ENCODE measurements around the gene EPS15.
"Not testable (repeated sequence)": the region's sequence is repeated elsewhere in the genome, so short reads cannot be mapped to it uniquely, and the experiment has no call there.

The EPS15 gene

DNA sequence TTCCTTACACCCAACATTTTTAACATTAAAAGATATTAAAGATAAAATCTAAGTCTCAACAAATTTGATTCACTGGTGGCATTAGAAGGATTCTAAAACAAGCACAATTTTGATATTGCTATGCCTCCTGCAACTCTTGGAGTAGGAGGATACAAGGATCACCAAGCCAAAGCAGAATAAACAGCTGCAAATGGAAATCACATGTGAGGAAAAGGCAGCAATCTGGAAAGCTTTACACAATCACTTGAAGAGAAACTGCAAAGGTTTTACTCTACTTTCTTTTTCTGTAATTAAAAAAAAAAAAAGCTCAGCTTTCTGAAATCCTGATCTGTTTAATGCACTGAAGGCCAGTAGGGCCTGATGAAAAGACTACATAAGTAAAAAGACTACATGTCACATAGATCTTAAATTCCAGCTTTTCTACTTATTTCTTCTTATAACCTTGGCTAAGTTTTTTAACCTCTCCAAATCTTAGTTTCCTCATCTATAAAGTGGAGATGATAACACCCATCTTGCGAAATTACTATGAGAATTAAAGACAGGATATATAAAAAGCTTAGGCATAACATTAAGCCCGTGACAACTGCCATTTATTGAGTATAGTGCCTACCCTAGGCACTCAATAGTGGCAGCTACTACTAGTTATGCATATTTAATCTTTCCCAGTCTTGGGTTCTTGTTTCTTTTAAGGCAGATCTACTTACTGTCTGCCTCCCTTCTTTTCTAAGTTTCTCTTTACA, 73.5 kb downstream of the EPS15 start:
- H3K4me3 ChIP-seq (ENCODE audit: insufficient read depth, low read depth, low read length): no peak overlapping the region
- H3K4me1 ChIP-seq (ENCODE audit: control insufficient read depth, insufficient read depth, low read length): no peaks in the 10 kb centered on the region
- H3K36me3 ChIP-seq (ENCODE audit: control insufficient read depth, insufficient read depth, low read length): no peaks in the 10 kb centered on the region
- H3K9me3 ChIP-seq (ENCODE audit: control insufficient read depth, low read length): no peaks in the 10 kb centered on the region
- WGBS, 2 experiments: 86 to 94% methylated on average over 1 to 2 of the region's 2 CpGs
- H3K27ac ChIP-seq (ENCODE audit: insufficient read depth, low read depth, low read length, poor library complexity, severe bottlenecking): no peak overlapping the region
- no peaks in the 10 kb centered on the region for H3K27me3 ChIP-seq (ENCODE audit: control insufficient read depth, insufficient read depth, low read length, poor library complexity, severe bottlenecking)

DNA sequence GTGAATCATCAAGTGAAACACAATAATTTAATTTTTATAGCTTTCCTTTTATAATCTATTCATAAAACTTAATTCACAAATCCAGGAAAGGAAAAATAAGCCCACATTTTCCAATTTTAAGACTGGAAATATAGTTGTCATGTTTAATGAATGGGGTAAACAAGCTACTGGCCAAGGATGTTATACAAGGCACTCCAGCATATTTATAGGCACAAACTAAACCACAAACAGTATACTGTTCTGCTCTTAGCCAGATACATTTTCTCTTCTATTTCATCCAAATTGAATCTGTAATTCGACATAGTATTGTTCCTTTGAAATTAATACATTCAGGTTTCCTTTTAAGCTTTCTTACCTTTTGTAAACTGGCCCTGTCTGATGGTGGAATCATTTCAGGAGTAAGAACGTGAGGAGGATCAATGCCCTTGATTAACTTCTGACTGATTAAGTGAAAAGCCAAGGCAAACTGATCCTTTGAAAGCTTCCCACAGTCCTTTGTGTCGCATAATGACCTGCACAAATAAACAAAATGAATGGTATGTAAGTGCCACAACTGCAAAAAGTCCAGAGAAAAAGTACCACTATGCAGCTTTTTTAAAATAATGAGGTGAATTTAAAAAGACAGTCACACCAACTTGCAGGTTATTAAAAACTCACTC, 74.4 kb downstream of the EPS15 start:
- Histone ChIP-seq H3K27ac (ENCODE audit: insufficient read depth, low read depth, low read length, poor library complexity, severe bottlenecking) (no peak overlapping the region), H3K9me3 (ENCODE audit: control insufficient read depth, low read length) (no peaks in the 10 kb centered on the region), H3K27me3 (ENCODE audit: control insufficient read depth, insufficient read depth, low read length, poor library complexity, severe bottlenecking) (no peaks in the 10 kb centered on the region), H3K4me1 (ENCODE audit: control insufficient read depth, insufficient read depth, low read length) (no peaks in the 10 kb centered on the region), H3K4me3 (ENCODE audit: insufficient read depth, low read depth, low read length) (no peak overlapping the region), H3K36me3 (ENCODE audit: control insufficient read depth, insufficient read depth, low read length) (no peaks in the 10 kb centered on the region)
- WGBS, 2 experiments: 85 to 92% methylated on average over 3 of the region's 3 CpGs

DNA sequence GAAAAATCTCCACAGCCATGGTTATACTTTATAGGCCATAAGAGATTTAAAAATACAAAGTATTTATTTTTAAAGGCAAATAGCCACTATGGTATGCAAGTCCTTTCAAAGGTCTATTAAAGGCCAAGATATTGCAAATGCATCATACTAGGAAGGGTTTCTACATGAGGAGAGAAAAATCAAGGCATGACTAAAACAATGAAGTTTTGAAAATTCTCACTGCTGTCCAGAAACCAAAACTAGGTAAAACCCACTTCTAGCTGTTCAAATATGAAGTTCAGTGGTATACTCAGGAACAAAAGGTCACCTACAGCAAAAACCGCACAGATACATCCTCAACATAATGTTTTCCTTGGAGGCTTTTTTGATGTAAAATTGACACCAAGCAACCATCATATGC, 75.0 kb downstream of the EPS15 start:
- WGBS, 2 experiments: 100% methylated on average over 1 of the region's 1 CpG
- H3K4me3 ChIP-seq (ENCODE audit: insufficient read depth, low read depth, low read length): no peak overlapping the region
- H3K9me3 ChIP-seq (ENCODE audit: control insufficient read depth, low read length): no peaks in the 10 kb centered on the region

DNA sequence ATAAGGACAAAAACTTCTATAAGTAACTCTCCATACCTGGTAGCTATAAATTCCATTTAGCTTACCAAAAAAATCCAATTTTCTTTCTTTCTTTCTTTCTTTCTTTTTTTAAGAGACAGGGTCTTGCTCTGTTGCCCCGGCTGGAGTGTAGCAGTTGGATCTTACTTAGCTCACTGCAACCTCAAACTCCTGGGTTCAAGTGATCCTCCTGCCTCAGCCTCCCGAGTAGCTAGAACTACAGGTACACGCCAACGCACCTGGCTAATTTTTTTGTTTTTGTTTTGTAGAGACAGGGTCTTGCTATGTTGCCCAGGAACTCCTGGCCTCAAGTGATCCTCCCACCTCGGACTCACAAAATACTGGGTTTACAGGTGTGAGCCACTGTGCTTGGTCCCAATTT, 75.5 kb downstream of the EPS15 start:
- no peaks in the 10 kb centered on the region for H3K4me1 ChIP-seq (ENCODE audit: control insufficient read depth, insufficient read depth, low read length)
- H3K9me3 ChIP-seq (ENCODE audit: control insufficient read depth, low read length): no peaks in the 10 kb centered on the region
- H3K27me3 ChIP-seq (ENCODE audit: control insufficient read depth, insufficient read depth, low read length, poor library complexity, severe bottlenecking): no peaks in the 10 kb centered on the region
- WGBS, 2 experiments: 94 to 97% methylated on average over 5 of the region's 5 CpGs
- no peaks in the 10 kb centered on the region for H3K36me3 ChIP-seq (ENCODE audit: control insufficient read depth, insufficient read depth, low read length)
- no peak overlapping the region for H3K4me3 ChIP-seq (ENCODE audit: insufficient read depth, low read depth, low read length)
- H3K27ac ChIP-seq (ENCODE audit: insufficient read depth, low read depth, low read length, poor library complexity, severe bottlenecking): no peak overlapping the region

More for the DNA sequence above, 75.0 kb downstream of the EPS15 start:
- Histone ChIP-seq H3K36me3 (ENCODE audit: control insufficient read depth, insufficient read depth, low read length) (no peaks in the 10 kb centered on the region), H3K4me1 (ENCODE audit: control insufficient read depth, insufficient read depth, low read length) (no peaks in the 10 kb centered on the region), H3K27me3 (ENCODE audit: control insufficient read depth, insufficient read depth, low read length, poor library complexity, severe bottlenecking) (no peaks in the 10 kb centered on the region), H3K27ac (ENCODE audit: insufficient read depth, low read depth, low read length, poor library complexity, severe bottlenecking) (no peak overlapping the region)

DNA sequence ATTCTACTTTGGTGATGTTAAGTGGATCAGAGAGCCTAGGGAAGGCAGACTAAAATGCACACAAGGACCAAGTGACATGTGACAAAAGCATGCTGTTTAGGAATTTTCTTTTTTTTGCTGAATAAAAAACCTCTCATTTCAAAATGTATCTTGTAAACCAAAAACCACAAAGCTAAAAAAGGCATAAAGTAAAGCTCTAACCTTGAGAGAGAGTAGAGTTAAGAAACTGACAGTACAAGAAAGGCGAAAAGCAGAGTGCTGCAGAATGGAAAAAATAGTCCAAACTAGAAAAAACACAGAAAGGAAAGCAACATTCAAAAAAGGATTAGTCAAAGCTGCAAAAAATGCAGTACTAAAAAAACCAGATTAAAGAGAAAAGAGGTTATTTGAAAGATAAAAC, 76.5 kb downstream of the EPS15 start:
- 86 to 87% methylated on average over 1 of the region's 1 CpG for WGBS, 2 experiments
- no peaks in the 10 kb centered on the region for H3K4me1 ChIP-seq (ENCODE audit: control insufficient read depth, insufficient read depth, low read length)
- no peaks in the 10 kb centered on the region for H3K9me3 ChIP-seq (ENCODE audit: control insufficient read depth, low read length)
- H3K36me3 ChIP-seq (ENCODE audit: control insufficient read depth, insufficient read depth, low read length): no peaks in the 10 kb centered on the region
- no peak overlapping the region for H3K27ac ChIP-seq (ENCODE audit: insufficient read depth, low read depth, low read length, poor library complexity, severe bottlenecking)
- no peak overlapping the region for H3K4me3 ChIP-seq (ENCODE audit: insufficient read depth, low read depth, low read length)
- H3K27me3 ChIP-seq (ENCODE audit: control insufficient read depth, insufficient read depth, low read length, poor library complexity, severe bottlenecking): no peaks in the 10 kb centered on the region

DNA sequence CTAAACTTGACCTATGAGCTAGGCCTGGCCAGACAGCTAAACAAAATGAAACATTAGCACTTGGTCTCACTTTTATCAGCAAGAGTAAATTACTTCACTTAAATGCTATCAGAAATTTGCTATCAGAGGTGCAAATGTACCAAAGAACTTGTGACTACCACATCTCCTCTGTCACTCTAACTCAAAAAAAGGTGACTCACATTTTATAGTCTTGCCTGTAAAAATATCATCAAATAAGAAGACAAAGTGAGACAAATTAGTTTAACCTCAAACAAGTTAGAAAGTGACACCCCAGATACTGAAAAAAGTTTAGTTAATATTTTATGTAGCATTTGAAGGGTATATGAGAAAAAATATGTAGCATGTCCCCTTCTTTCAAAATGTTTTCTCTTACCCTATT, 76.9 kb downstream of the EPS15 start:
- no peaks in the 10 kb centered on the region for H3K36me3 ChIP-seq (ENCODE audit: control insufficient read depth, insufficient read depth, low read length)
- no peaks in the 10 kb centered on the region for H3K4me1 ChIP-seq (ENCODE audit: control insufficient read depth, insufficient read depth, low read length)
- no peaks in the 10 kb centered on the region for H3K27me3 ChIP-seq (ENCODE audit: control insufficient read depth, insufficient read depth, low read length, poor library complexity, severe bottlenecking)
- no peak overlapping the region for H3K4me3 ChIP-seq (ENCODE audit: insufficient read depth, low read depth, low read length)
- H3K27ac ChIP-seq (ENCODE audit: insufficient read depth, low read depth, low read length, poor library complexity, severe bottlenecking): no peak overlapping the region
- no peaks in the 10 kb centered on the region for H3K9me3 ChIP-seq (ENCODE audit: control insufficient read depth, low read length)

DNA sequence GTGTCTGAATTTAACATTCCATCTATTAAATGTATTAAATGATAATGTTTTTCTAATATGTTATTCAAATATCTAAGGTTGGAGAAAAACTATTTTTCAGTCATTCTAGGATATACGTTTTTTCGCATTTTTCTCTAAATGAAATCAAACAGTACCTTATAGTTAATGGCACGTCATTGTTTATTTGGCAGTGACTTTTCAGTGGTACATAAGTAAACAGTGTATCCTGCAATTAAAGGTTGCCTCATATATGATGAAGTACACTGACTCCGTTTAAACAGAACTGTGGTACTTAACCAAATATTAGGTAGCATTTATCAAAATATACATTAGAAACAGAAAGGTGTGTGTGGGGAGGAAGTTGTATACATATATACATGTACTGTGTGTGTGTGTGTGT, 79.2 kb downstream of the EPS15 start:
- Histone ChIP-seq H3K36me3 (ENCODE audit: control insufficient read depth, insufficient read depth, low read length) (no peaks in the 10 kb centered on the region), H3K27me3 (ENCODE audit: control insufficient read depth, insufficient read depth, low read length, poor library complexity, severe bottlenecking) (no peaks in the 10 kb centered on the region), H3K4me1 (ENCODE audit: control insufficient read depth, insufficient read depth, low read length) (no peaks in the 10 kb centered on the region), H3K4me3 (ENCODE audit: insufficient read depth, low read depth, low read length) (no peak overlapping the region), H3K27ac (ENCODE audit: insufficient read depth, low read depth, low read length, poor library complexity, severe bottlenecking) (no peak overlapping the region), H3K9me3 (ENCODE audit: control insufficient read depth, low read length) (no peaks in the 10 kb centered on the region)
- WGBS, 2 experiments: 95 to 100% methylated on average over 3 to 4 of the region's 4 CpGs

DNA sequence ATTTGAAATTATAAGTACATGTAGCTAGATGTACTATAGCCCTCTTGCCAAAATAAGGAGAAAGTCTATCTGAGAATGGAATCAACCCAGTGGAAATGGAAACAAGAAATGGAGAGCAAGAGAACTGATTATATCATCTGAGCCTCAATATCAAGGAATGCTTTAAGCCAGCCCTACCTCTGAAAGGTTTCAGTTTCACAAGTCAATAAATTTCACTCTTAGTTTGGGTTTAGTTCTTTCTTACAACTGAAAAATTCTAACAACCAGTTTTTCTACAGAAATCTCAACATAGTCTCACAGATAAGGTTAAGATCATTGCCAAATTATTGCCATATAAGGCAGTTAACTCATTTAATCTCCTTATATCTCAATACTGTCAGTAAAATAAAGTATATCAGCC, 80.0 kb downstream of the EPS15 start:
- Histone ChIP-seq H3K9me3 (ENCODE audit: control insufficient read depth, low read length) (no peaks in the 10 kb centered on the region), H3K4me1 (ENCODE audit: control insufficient read depth, insufficient read depth, low read length) (no peaks in the 10 kb centered on the region), H3K36me3 (ENCODE audit: control insufficient read depth, insufficient read depth, low read length) (no peaks in the 10 kb centered on the region), H3K27ac (ENCODE audit: insufficient read depth, low read depth, low read length, poor library complexity, severe bottlenecking) (no peak overlapping the region), H3K27me3 (ENCODE audit: control insufficient read depth, insufficient read depth, low read length, poor library complexity, severe bottlenecking) (no peaks in the 10 kb centered on the region), H3K4me3 (ENCODE audit: insufficient read depth, low read depth, low read length) (no peak overlapping the region)

DNA sequence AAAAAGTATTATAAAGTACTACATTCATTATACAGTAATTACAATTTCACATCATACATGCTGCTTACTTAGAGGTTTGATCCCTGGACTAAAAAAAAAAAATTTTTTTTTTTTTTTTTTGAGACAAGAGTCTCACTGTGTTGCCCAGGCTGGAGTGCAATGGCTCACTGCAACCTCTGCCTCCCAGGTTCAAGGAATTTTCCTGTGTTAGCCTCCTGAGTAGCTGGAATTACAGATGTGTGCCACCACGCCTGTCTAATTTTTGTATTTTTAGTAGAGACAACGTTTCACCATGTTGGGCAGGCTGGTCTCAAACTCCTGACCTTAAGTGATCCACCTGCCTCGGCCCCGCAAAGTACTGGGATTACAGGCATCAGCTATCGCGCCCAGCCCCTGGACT, 81.7 kb downstream of the EPS15 start:
- not testable (repeated sequence) for H3K4me1 ChIP-seq (ENCODE audit: control insufficient read depth, insufficient read depth, low read length); H3K4me3 ChIP-seq (ENCODE audit: insufficient read depth, low read depth, low read length); H3K27me3 ChIP-seq (ENCODE audit: control insufficient read depth, insufficient read depth, low read length, poor library complexity, severe bottlenecking); H3K27ac ChIP-seq (ENCODE audit: insufficient read depth, low read depth, low read length, poor library complexity, severe bottlenecking); H3K36me3 ChIP-seq (ENCODE audit: control insufficient read depth, insufficient read depth, low read length); H3K9me3 ChIP-seq (ENCODE audit: control insufficient read depth, low read length)
- 94 to 95% methylated on average over 6 of the region's 6 CpGs for WGBS, 2 experiments

DNA sequence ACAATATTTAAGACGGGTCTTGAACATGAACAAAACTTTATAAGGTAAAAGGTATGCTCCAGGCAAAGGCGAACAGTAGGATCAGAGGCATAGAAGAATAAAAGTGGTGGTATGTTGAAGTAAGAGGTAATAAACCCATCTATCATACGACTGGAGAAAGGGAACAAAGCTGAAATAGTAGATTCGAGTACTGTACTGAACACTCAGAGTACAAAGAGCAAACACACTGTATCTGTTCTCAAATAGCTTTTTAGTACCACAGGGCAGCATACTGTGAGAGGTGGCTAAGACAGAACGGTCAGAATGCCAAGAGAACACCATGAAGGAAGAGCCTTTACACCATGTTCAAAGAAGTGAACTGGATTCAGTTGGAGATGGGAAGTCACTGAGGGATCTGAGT, 83.2 kb downstream of the EPS15 start:
- no peaks in the 10 kb centered on the region for H3K9me3 ChIP-seq (ENCODE audit: control insufficient read depth, low read length)
- H3K27ac ChIP-seq (ENCODE audit: insufficient read depth, low read depth, low read length, poor library complexity, severe bottlenecking): no peak overlapping the region
- H3K4me3 ChIP-seq (ENCODE audit: insufficient read depth, low read depth, low read length): no peak overlapping the region
- no peaks in the 10 kb centered on the region for H3K36me3 ChIP-seq (ENCODE audit: control insufficient read depth, insufficient read depth, low read length)
- no peaks in the 10 kb centered on the region for H3K4me1 ChIP-seq (ENCODE audit: control insufficient read depth, insufficient read depth, low read length)
- no peaks in the 10 kb centered on the region for H3K27me3 ChIP-seq (ENCODE audit: control insufficient read depth, insufficient read depth, low read length, poor library complexity, severe bottlenecking)
- WGBS, 2 experiments: 91 to 96% methylated on average over 5 of the region's 5 CpGs
